ENCODE data around the gene NEU1.

- TF ChIP-seq, protein P1, sequence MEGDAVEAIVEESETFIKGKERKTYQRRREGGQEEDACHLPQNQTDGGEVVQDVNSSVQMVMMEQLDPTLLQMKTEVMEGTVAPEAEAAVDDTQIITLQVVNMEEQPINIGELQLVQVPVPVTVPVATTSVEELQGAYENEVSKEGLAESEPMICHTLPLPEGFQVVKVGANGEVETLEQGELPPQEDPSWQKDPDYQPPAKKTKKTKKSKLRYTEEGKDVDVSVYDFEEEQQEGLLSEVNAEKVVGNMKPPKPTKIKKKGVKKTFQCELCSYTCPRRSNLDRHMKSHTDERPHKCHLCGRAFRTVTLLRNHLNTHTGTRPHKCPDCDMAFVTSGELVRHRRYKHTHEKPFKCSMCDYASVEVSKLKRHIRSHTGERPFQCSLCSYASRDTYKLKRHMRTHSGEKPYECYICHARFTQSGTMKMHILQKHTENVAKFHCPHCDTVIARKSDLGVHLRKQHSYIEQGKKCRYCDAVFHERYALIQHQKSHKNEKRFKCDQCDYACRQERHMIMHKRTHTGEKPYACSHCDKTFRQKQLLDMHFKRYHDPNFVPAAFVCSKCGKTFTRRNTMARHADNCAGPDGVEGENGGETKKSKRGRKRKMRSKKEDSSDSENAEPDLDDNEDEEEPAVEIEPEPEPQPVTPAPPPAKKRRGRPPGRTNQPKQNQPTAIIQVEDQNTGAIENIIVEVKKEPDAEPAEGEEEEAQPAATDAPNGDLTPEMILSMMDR (IDR thresholded peaks at IDR 0.05) = no peak
- no peak for TF ChIP-seq POLR2A (IDR thresholded peaks at IDR 0.05)
These were observed 30.2 kb upstream of the NEU1 start for GRCh38 chr6:31892821-31893220.
